Thyroid gland (tissue), 4 donors: Measurements from ENCODE around the gene NPAT. TPM values are rescaled to one million over a fixed set of nuclear protein-coding genes. Genes with fewer than 3 reads are reported as not detected.

Source experiments
- DNase-seq, 2 donors: peaks; one replicate each; pipeline ENCODE4 v3.0.0-alpha.2; 2019
- H3K27ac ChIP-seq, 3 donors: fragments of 200-600 bp; sonication (generic); 1 replicate in 2 of 3; 2 replicates in 1 of 3; pipeline ENCODE4 v1.5.1; 2016 to 2019; ENCODE audit warnings: mild to moderate bottlenecking in 1 of 3, moderate library complexity in 1 of 3
- H3K27me3 ChIP-seq: fragments of 200-600 bp; sonication (generic); one replicate; pipeline ENCODE4 v1.5.1; 2019
- H3K36me3 ChIP-seq, 2 donors: fragments of 200-600 bp; sonication (generic); one replicate each; pipeline ENCODE4 v1.5.1; 2016 to 2019
- H3K4me1 ChIP-seq, 2 donors: fragments of 200-600 bp; sonication (generic); one replicate each; pipeline ENCODE4 v1.5.1; 2017 to 2019
- H3K4me3 ChIP-seq, 3 donors: fragments of 200-600 bp; sonication (generic); replicated peaks in 1 of 3; 1 replicate in 2 of 3; 2 replicates in 1 of 3; pipeline ENCODE4 v1.5.1; 2016; ENCODE audit warnings: mild to moderate bottlenecking in 1 of 3
- H3K9me3 ChIP-seq: fragments of 200-600 bp; sonication (generic); one replicate; pipeline ENCODE4 v1.5.1; 2017
- CTCF ChIP-seq, 6 experiments: fragments of 200-600 bp in 3 of 6; fragments of 450-650 bp in 3 of 6; sonication (generic) in 3 of 6; IDR thresholded peaks; one replicate each; pipeline ENCODE4 v1.5.1; 2016 to 2019; ENCODE audit warnings: antibody characterized with exemption in 6 of 6, mild to moderate bottlenecking in 2 of 6, inconsistent platforms in 1 of 6, moderate library complexity in 1 of 6
- POLR2A ChIP-seq, 2 donors: fragments of 450-650 bp; IDR thresholded peaks; one replicate each; pipeline ENCODE4 v1.6.1; 2017; ENCODE audit warnings: antibody characterized with exemption in 2 of 2, mild to moderate bottlenecking in 2 of 2, moderate library complexity in 1 of 2
- WGBS, 2 donors: methylation state at CpG; one replicate each; pipeline ENCODE4 v1.1.5; 2017; 5-methylcytosine and 5-hydroxymethylcytosine counted together
- intact Hi-C: fragments of 100-400 bp; cut with DNase I; formaldehyde crosslinking; loops from one replicate; pipeline ENCODE4 v1.15.1; 2023
- total RNA-seq, 4 donors: library from RNA; depleted of rRNA; stranded (reverse); fragments of >200 nt; gene quantifications; one replicate each; pipeline ENCODE4 v1.2.3, GENCODE V29; 2016

NPAT gene
- total RNA-seq, 4 donors from 2014 or later: 20.6 to 48.0 (median 27.4) TPM

DNA sequence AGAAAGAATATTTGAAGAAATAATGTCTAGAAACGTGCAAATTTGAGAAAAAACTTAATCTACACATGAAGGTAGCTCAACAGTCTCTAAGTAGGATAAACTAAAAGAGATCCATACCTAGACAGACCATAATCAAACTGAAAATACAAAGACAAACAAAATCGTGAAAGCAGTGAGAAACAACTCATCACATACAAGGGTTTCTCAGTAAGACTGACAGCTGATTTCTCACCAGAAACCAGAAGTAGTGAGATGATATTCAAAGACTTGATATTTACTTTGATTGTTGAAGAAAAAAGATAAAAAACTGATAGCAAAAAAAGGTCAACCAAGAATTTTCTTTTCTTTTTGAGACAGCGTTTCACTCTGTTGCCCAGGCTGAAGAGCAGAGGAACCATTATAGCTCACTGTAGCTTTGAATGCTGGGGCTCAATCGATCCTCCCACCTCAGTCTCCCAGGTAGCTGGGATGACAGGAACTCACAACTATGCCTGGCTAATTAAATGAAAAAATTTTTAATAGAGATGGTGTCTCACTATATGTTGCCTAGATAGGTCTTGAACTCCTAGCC, 17.4 kb downstream of the NPAT start:
- Histone ChIP-seq H3K4me3 (no peak overlapping the region), H3K9me3 (no peaks in the 10 kb centered on the region), H3K4me1 (no peaks in the 10 kb centered on the region), H3K36me3 (peaks cover 3 to 19% of the 10 kb centered on the region in 2 donors), H3K27ac (no peak overlapping the region), H3K27me3 (no peaks in the 10 kb centered on the region)
- no peak for DNase-seq
- WGBS, 2 donors: 93 to 96% methylated on average over 4 of the region's 4 CpGs
- intact Hi-C loops: no loop called here
- TF ChIP-seq POLR2A (IDR thresholded peaks at IDR 0.05) (no peak), CTCF (IDR thresholded peaks at IDR 0.05) (no peak)

- Histone ChIP-seq H3K9me3 (no peaks in the 10 kb centered on the region), H3K4me1 (no peaks in the 10 kb centered on the region), H3K4me3 (no peak overlapping the region), H3K27me3 (no peaks in the 10 kb centered on the region), H3K36me3 (peaks cover 3 to 19% of the 10 kb centered on the region in 2 donors), H3K27ac (no peak overlapping the region)
- intact Hi-C loops: no loop called here
- TF ChIP-seq CTCF (IDR thresholded peaks at IDR 0.05) (no peak), POLR2A (IDR thresholded peaks at IDR 0.05) (no peak)
- 96 to 98% methylated on average over 9 of the region's 9 CpGs for WGBS, 2 donors
- no peak for DNase-seq
These were observed 18.1 kb downstream of the NPAT start for GRCh38 chr11:108204376-108204775.

DNA sequence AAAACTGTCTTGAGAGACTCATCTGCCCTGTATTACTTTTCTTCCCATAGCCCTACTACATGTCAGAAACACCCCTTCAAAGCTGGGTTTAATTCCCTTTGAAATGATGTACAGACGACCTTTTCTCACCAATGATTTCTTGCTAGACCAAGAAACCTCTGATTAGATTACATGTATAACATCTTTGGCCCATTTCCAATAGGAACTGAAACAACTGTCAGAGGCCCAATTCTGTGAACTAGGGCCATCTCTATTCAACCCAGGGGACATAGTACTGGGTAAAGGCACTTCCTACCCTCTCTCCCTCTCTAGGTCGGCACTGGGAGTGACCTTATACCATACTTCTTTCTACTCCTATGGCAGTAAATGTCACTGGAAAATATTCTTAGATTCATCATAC, 19.4 kb downstream of the NPAT start:
- Histone ChIP-seq H3K4me1 (no peaks in the 10 kb centered on the region), H3K36me3 (peaks cover 3 to 22% of the 10 kb centered on the region in 2 donors), H3K27ac (no peak overlapping the region), H3K27me3 (no peaks in the 10 kb centered on the region), H3K4me3 (no peak overlapping the region), H3K9me3 (no peaks in the 10 kb centered on the region)
- intact Hi-C loops: no loop called here
- WGBS, 2 donors: 85 to 90% methylated on average over 2 of the region's 2 CpGs
- TF ChIP-seq POLR2A (IDR thresholded peaks at IDR 0.05): no peak
- no peak for TF ChIP-seq CTCF (IDR thresholded peaks at IDR 0.05)
- DNase-seq: no peak

- H3K36me3 ChIP-seq: peaks cover 0 to 4% of the 10 kb centered on the region in 2 donors
- no peaks in the 10 kb centered on the region for H3K9me3 ChIP-seq
- no peaks in the 10 kb centered on the region for H3K27me3 ChIP-seq
- no peaks in the 10 kb centered on the region for H3K4me1 ChIP-seq
- no peak overlapping the region for H3K27ac ChIP-seq
- 85 to 88% methylated on average over 12 of the region's 12 CpGs for WGBS, 2 donors
- no peak for DNase-seq
- intact Hi-C loops: no loop called here
- TF ChIP-seq CTCF (IDR thresholded peaks at IDR 0.05) (no peak), POLR2A (IDR thresholded peaks at IDR 0.05) (no peak)
- no peak overlapping the region for H3K4me3 ChIP-seq
These were observed 22.8 kb downstream of the NPAT start for GRCh38 chr11:108199446-108200321.

- Histone ChIP-seq H3K27ac (no peak overlapping the region), H3K9me3 (no peaks in the 10 kb centered on the region), H3K36me3 (peaks cover 0 to 4% of the 10 kb centered on the region in 2 donors), H3K4me3 (no peak overlapping the region), H3K27me3 (no peaks in the 10 kb centered on the region), H3K4me1 (no peaks in the 10 kb centered on the region)
- WGBS, 2 donors: 77 to 97% methylated on average over 8 of the region's 8 CpGs
- no peak for DNase-seq
- no peak for TF ChIP-seq CTCF (IDR thresholded peaks at IDR 0.05)
- intact Hi-C loops: no loop called here
These were observed 23.6 kb downstream of the NPAT start for GRCh38 chr11:108198833-108199232.
